GM12874 (cell line): ENCODE data around the gene PBXIP1.

ENCODE experiments used
- TF ChIP-seq, protein P1 (sequence below): IDR thresholded peaks from 2 replicates; pipeline ENCODE4 v1.5.1; 2011; ENCODE audit warnings: low read depth, mild to moderate bottlenecking, control low read depth, low read length, moderate library complexity; ENCODE audit not compliant: insufficient read depth

PBXIP1 gene

DNA sequence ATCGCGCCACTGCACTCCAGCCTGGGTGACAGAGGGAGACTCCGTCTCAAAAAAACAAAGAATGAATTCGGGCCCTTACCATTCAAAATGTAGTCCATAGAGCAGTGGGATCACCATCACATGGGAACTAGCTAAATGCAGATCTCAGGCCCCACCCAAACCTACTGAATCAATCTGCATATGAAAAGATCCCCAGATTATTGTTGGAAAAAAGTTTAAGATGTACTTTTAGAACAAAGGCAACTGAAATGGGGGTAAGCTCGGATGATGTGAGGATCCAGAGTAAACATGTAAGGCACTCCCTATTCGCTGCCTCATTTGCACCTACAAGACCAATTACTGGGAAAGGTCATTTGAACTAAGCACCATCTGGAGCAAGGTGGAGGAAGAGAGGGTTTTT, 26.4 kb upstream of the PBXIP1 start:
- TF ChIP-seq, protein P1, sequence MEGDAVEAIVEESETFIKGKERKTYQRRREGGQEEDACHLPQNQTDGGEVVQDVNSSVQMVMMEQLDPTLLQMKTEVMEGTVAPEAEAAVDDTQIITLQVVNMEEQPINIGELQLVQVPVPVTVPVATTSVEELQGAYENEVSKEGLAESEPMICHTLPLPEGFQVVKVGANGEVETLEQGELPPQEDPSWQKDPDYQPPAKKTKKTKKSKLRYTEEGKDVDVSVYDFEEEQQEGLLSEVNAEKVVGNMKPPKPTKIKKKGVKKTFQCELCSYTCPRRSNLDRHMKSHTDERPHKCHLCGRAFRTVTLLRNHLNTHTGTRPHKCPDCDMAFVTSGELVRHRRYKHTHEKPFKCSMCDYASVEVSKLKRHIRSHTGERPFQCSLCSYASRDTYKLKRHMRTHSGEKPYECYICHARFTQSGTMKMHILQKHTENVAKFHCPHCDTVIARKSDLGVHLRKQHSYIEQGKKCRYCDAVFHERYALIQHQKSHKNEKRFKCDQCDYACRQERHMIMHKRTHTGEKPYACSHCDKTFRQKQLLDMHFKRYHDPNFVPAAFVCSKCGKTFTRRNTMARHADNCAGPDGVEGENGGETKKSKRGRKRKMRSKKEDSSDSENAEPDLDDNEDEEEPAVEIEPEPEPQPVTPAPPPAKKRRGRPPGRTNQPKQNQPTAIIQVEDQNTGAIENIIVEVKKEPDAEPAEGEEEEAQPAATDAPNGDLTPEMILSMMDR = no peak

DNA sequence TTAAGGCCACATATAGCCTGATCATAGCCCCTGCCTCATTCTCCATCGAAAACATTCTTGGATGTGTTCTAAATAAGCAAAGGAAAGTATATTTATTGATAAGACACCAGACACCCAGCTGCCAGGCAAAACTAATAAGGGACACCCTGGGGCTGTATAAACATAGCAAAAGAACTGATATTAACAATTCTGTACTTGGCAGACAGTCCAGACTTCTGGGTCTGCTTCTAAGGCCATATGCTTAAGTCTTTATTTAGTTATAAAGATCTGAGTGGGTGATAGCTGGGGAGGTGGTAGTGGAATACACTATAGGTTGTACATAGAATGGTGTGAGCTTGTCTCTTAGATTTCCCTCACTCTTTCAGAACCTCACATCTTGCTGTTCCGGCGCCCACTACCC, 22.5 kb upstream of the PBXIP1 start:
- TF ChIP-seq, protein P1 = no peak

DNA sequence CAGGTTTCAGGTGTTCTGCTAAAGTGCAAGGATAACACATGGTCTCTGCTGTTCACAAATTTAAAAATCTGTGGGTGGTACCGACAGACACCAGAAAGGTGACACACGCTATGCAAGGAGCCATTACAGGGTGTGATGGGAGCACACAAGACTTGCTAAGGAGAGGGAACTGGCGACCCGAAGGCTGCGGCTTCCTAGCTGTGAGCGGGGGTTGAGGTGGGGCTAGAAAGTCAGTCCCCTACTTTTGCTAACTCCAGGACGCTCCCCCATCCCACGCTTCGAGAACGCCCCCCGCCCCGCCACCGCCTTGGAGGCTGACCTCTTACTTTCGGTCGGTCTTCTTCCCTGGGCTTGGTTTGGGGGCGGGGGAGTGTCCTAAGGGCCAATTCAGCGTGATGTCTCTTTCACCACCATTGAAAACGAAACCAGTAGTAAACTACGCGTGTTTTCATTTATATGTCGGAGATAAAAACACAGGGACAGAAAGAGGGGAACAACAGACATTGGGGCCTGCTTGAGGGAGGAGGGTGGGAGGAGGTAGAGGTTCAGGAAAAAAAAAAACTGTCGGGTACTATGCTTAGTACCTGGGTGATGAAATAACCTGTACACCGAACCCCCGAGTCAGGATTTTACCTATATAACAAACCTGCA, 19.6 kb upstream of the PBXIP1 start:
- TF ChIP-seq, protein P1 = no peak

DNA sequence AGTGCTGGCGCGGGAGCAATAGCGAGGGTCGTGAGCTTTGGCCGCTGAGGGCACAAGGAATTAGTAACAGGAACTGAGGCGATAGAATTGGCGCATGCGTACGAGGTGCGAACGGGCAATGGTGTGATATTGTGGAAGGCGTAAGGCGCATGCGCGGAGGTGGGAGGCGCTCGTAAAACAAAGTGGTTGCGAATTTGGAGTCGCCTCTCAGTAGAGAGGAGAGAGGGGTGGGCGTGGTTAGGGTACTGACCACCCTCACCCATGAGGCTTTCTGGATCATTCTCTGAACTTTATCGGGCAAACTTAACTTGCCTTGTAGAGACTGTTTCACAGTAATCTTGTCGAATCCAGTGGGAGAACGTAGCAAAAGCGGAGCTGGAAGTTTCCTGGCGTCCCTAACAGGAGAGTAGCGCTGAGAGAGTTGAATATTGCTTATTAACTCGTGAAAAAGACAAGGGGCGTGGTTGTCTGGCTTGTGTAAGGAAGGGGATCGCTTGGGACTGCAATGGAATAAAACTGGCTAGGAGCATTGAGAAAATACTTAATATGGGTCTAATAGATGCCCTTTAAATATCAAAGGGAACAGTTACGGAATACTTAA, 19.0 kb upstream of the PBXIP1 start:
- TF ChIP-seq, protein P1 = no peak

DNA sequence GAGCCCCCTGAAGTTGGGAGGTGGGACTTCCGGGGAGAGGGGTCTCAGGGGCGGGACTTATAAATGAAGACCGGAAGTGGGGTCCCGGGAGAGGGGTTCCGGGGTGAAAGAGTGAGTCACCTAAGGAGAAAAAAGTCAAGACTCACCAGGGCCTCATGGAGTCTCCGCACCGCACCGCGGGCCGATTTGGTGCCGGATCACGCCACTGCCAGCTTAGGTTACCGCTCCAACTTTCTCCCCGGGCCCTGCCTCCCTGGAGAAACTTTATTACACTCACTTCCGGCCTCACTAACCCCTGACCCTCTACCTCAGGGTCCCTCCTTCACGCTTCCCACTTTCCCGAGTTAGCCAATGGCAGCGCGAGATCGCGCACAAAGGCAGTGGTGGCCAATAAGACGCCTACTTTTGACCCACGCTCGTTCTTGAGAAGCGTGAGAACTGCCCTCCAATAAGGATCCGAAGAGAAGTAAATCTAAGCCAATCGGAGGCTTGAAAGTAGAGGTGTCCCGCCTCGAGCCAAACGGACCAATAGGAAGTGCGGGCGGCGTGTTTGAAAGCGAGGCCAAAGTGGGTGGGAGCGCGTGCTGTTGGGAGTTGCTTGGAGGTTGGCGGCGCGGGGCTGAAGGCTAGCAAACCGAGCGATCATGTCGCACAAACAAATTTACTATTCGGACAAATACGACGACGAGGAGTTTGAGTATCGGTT, 18.4 kb upstream of the PBXIP1 start, which contains the start of gene CKS1B:
Gene CKS1B, plus strand, starts transcription at position 580 of the 706 bp plus-strand sequence. Its CDS starts 65 bp downstream, at position 645.
- TF ChIP-seq, protein P1 = no peak

DNA sequence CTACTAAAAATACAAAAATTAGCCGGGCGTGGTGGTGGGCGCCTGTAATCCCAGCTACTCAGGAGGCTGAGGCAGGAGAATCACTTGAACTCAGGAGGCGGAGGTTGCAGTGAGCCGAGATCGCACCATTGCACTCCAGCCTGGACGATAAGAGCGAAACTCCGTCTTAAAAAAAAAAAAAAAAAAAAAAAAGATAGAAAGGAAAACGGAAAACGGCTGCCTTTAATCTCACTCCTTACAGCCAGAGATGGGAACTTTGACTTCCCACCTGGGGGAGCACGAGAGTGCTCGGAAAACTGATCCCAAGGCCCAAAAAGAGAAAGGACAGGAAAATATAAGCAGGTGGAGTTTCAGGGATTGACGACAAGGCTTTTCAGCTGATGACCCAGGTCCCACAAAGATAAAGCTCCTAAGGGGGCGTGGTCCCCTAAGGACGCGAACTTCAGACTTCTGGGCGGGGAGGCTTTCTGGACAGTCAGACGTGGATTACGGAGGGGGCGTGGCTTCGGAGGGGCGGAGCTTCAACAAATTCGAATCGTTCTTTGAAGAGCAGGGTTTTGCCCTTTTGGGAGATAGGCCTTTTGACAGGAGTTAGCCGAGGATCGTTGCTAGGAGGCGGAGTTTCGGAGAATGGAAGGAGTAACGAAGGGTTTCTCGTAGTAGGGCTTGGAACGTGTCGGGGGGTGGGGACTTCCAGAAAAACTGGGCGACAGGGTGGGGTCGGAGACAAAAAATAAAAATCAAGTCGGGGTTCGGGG, 17.6 kb upstream of the PBXIP1 start:
- TF ChIP-seq, protein P1 = no peak
